SU-DHL-6 (cell line): ENCODE data around the gene CLCNKA.

Experiments used
- H2AFZ ChIP-seq: fragments of 200-600 bp; sonication (generic); 2 replicates; pipeline ENCODE4 v1.6.1; 2014; ENCODE audit warnings: low read depth, mild to moderate bottlenecking, moderate library complexity, mixed read lengths, antibody characterized with exemption, low read length; ENCODE audit not compliant: severe bottlenecking
- H3F3A ChIP-seq: fragments of 200-600 bp; shearing (Covaris generic); 2 replicates; pipeline ENCODE4 v1.6.0; 2016; ENCODE audit warnings: antibody characterized with exemption, mild to moderate bottlenecking; ENCODE audit not compliant: insufficient read depth
- H3K27ac ChIP-seq: fragments of 200-600 bp; sonication (generic); 2 replicates; pipeline ENCODE4 v1.5.1; 2016; ENCODE audit warnings: low read depth, mild to moderate bottlenecking, low read length, moderate library complexity, mixed read lengths
- H3K27me3 ChIP-seq: fragments of 200-600 bp; sonication (generic), shearing (Covaris generic); 2 replicates; pipeline ENCODE4 v1.6.0; 2014; ENCODE audit warnings: mild to moderate bottlenecking, low read length
- H3K36me3 ChIP-seq: fragments of 200-600 bp; sonication (generic); 2 replicates; pipeline ENCODE4 v1.6.1; 2014; ENCODE audit warnings: mild to moderate bottlenecking, low read length, mixed read lengths
- H3K4me2 ChIP-seq: fragments of 300-600, 200-600 bp; shearing (Covaris generic), sonication (generic); 2 replicates; pipeline ENCODE4 v1.6.0; 2014; ENCODE audit warnings: low read length, low read depth, mild to moderate bottlenecking; ENCODE audit not compliant: poor library complexity, severe bottlenecking
- H3K4me3 ChIP-seq: fragments of 200-600 bp; sonication (generic); 2 replicates; pipeline ENCODE4 v1.5.1; 2014; ENCODE audit warnings: antibody characterized with exemption, low read length, mild to moderate bottlenecking, mixed read lengths; ENCODE audit not compliant: insufficient read depth, poor library complexity, severe bottlenecking
- H3K79me2 ChIP-seq: fragments of 200-600 bp; sonication (generic); 2 replicates; pipeline ENCODE4 v1.6.1; 2014; ENCODE audit warnings: mild to moderate bottlenecking, low read length, moderate library complexity; ENCODE audit not compliant: insufficient read depth
- H3K9ac ChIP-seq: fragments of 200-600 bp; sonication (generic); 2 replicates; pipeline ENCODE4 v1.7.0; 2014; ENCODE audit warnings: mild to moderate bottlenecking, low read length
- H3K9me2 ChIP-seq: fragments of 200-600 bp; sonication (generic); replicated peaks from 2 replicates; pipeline ENCODE4 v1.6.1; 2014; ENCODE audit warnings: low read length; ENCODE audit not compliant: insufficient read depth
- H3K9me3 ChIP-seq: fragments of 200-600 bp; sonication (generic); 2 replicates; pipeline ENCODE4 v1.6.1; 2014; ENCODE audit warnings: low read length, mixed read lengths; ENCODE audit not compliant: insufficient read depth
- H4K20me1 ChIP-seq: fragments of 200-600 bp; sonication (generic); 2 replicates; pipeline ENCODE4 v1.6.1; 2014; ENCODE audit warnings: low read depth, mild to moderate bottlenecking, antibody characterized with exemption, low read length, moderate library complexity, mixed read lengths
- EZH2phosphoT487 ChIP-seq: fragments of 200-600 bp; sonication (generic), shearing (Covaris generic); conservative IDR thresholded peaks from 2 replicates; pipeline ENCODE4 v1.6.1; 2018; ENCODE audit warnings: mild to moderate bottlenecking, antibody characterized with exemption, low read length, moderate library complexity, mixed read lengths
- TF ChIP-seq, protein P1 (sequence below): fragments of 200-600 bp; sonication (generic); IDR thresholded peaks from one replicate; pipeline ENCODE4 v1.5.1; 2017; ENCODE audit warnings: antibody characterized with exemption, mild to moderate bottlenecking, low read length, moderate library complexity; ENCODE audit not compliant: insufficient read depth, poor library complexity, severe bottlenecking

Gene CLCNKA

DNA sequence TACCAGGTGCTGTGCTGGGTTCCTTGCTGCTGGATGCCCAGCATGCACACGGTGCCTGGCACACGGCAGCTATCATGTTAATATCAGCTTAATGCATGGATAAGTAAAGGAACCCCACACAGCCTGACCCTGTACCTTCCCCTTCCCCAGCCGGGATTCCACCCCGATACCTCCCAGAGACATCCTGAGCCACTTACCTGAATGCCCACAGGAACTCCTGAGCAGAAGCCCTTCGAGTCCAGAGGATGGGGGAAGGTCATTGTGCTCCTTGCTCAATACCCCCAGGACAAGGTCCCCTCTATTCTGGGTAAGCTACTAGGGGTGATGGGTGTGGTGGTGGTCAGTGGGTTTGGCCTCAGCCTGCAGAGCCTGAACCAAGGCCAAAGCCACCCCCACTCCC, 50.3 kb downstream of the CLCNKA start:
- H3F3A ChIP-seq, result no peaks in the 10 kb centered on the region
- no peaks in the 10 kb centered on the region for H3K36me3 ChIP-seq
- no peak overlapping the region for H2AFZ ChIP-seq
- H3K4me3 ChIP-seq, result no peak overlapping the region
- H3K9me2 ChIP-seq, result no peaks in the 10 kb centered on the region
- H3K79me2 ChIP-seq, result no peaks in the 10 kb centered on the region
- no peaks in the 10 kb centered on the region for H4K20me1 ChIP-seq
- TF ChIP-seq, protein P1, sequence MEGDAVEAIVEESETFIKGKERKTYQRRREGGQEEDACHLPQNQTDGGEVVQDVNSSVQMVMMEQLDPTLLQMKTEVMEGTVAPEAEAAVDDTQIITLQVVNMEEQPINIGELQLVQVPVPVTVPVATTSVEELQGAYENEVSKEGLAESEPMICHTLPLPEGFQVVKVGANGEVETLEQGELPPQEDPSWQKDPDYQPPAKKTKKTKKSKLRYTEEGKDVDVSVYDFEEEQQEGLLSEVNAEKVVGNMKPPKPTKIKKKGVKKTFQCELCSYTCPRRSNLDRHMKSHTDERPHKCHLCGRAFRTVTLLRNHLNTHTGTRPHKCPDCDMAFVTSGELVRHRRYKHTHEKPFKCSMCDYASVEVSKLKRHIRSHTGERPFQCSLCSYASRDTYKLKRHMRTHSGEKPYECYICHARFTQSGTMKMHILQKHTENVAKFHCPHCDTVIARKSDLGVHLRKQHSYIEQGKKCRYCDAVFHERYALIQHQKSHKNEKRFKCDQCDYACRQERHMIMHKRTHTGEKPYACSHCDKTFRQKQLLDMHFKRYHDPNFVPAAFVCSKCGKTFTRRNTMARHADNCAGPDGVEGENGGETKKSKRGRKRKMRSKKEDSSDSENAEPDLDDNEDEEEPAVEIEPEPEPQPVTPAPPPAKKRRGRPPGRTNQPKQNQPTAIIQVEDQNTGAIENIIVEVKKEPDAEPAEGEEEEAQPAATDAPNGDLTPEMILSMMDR, result no peak
- no peak for TF ChIP-seq EZH2phosphoT487
- H3K27ac ChIP-seq, result no peak overlapping the region
- no peaks in the 10 kb centered on the region for H3K9me3 ChIP-seq
- no peak overlapping the region for H3K4me2 ChIP-seq
- H3K9ac ChIP-seq, result no peak overlapping the region
- H3K27me3 ChIP-seq, result no peaks in the 10 kb centered on the region

DNA sequence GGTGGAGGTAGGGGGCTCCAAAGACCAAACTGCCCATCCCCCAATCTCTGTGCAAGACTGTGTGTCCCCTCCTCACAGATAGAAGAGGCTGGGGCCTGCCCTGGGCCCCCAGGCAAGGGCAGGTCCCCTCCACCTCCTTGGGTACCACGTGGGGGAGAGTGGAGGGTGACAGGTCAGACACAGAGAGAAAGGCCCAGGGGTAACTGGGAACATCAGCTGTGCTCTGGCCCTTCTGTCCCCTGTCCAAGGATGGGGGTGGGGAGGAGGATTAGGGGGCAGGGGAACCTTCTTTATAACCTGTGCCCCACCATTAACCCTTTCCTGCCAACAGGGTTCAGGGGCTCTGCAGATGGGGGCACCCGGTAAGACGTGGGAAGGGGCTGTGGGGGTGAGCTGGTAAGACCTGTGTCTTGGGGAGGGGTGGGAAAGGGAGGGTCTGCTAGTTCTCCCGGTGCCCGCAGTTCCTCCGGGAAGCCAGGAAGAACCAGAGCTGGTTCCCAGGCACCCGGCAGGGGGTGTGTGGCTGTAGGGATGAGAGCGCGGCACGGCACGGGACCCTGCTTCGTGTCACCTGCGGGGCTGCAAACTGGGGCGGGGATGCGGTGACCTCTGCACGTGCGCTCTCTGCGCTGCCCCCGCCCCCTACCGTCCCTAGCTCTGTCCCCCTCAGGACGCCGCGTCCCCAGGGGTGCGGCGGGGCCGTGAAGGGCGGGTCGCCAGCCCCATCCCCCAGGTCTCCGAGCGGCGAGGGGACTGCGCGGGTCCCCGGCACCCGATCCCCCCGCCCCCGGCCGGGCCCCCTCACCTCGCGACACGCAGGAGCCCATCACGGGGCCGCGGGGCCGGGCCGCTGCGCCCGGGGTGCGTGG, 51.0 kb downstream of the CLCNKA start:
- peak overlapping the region; percentile 27 for H3K4me2 ChIP-seq
- H3K4me3 ChIP-seq, result no peak overlapping the region
- no peaks in the 10 kb centered on the region for H3K9me2 ChIP-seq
- H3K9me3 ChIP-seq, result no peaks in the 10 kb centered on the region
- H4K20me1 ChIP-seq, result no peaks in the 10 kb centered on the region
- H3K36me3 ChIP-seq, result no peaks in the 10 kb centered on the region
- no peaks in the 10 kb centered on the region for H3K27me3 ChIP-seq
- no peaks in the 10 kb centered on the region for H3F3A ChIP-seq
- TF ChIP-seq EZH2phosphoT487, result no peak
- TF ChIP-seq, protein P1, result no peak
- H3K27ac ChIP-seq, result no peak overlapping the region
- H2AFZ ChIP-seq, result no peak overlapping the region
- no peak overlapping the region; the same call in 1 of the 2 replicates for H3K9ac ChIP-seq
- no peaks in the 10 kb centered on the region for H3K79me2 ChIP-seq

DNA sequence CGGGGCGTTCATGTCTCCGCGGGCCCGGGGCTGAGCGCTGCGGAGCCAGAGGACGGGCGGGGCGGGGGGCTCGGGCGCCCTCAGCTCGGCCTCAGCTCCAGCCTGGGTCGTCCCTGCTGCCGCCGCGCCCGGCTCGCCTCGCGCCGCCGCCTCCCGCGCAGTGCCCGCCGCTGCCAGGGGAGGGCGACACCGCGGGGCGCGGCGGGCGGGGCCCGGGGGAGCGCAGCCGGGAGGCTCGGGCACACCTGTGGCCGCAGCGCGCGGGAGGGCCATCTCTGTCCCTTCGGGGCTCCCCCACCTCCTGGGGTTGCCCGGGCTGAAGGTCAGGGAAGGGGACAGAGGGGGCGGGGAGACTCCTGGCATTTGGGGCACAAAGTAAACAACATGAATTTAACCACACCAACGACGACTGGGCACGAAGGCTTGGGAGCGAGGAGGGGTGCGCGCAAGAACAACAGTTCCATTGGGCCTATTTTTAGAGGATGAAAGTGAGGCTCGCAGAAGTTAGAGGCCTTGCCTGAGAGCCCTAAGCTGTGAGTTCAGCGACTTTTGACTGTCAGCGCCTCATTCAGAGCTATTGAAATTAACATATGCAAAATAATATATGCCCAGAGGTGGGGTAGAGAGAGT, 51.8 kb downstream of the CLCNKA start, which contains the start of gene FAM131C:
FAM131C (minus strand) TSS at position 162 of the 630 bp plus-strand sequence. CDS start 209 bp downstream, outside the sequence.
- Histone ChIP-seq H3K27me3 (no peaks in the 10 kb centered on the region), H3K9me3 (no peaks in the 10 kb centered on the region), H3K9ac (no peak within 1 kb of the TSS; the same call in 1 of the 2 replicates), H3K4me3 (no peak within 1 kb of the TSS), H3K27ac (no peak within 1 kb of the TSS), H4K20me1 (no peaks in the 10 kb centered on the region), H3K79me2 (no peaks in the 10 kb centered on the region), H3K9me2 (no peaks in the 10 kb centered on the region), H2AFZ (no peak within 1 kb of the TSS), H3K36me3 (no peaks in the 10 kb centered on the region), H3F3A (no peaks in the 10 kb centered on the region), H3K4me2 (peak within 1 kb of the TSS; percentile 52)
- TF ChIP-seq EZH2phosphoT487, result no peak

DNA sequence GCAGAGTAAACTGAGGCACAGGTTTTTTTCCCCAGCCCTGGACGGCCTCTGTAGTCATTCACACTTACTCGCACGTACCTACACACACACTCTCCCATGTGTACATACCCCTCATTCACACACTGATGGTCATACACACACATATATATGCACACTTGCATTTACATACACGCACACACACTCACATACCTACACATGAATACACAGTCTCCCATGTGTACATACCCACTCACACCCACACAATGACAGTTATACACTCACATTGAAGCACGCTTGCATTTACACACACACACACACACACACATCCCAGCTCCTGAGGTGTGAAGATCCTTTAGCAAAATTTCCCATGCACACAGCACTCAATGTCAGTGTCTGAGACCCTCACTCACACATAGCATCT, 52.4 kb downstream of the CLCNKA start:
- Histone ChIP-seq H3K9me3 (no peaks in the 10 kb centered on the region), H3K9me2 (no peaks in the 10 kb centered on the region), H2AFZ (no peak overlapping the region), H3K36me3 (no peaks in the 10 kb centered on the region), H3K79me2 (no peaks in the 10 kb centered on the region), H3K9ac (no peak overlapping the region), H3K4me2 (no peak overlapping the region), H3K27ac (no peak overlapping the region), H3F3A (no peaks in the 10 kb centered on the region), H3K4me3 (no peak overlapping the region), H3K27me3 (no peaks in the 10 kb centered on the region), H4K20me1 (no peaks in the 10 kb centered on the region)
- TF ChIP-seq EZH2phosphoT487, result no peak
- TF ChIP-seq, protein P1, result no peak
